Measurements from ENCODE around the gene SPATA33.
"Not testable (repeated sequence)": the region's sequence is repeated elsewhere in the genome, so short reads cannot be mapped to it uniquely, and the experiment has no call there.

Gene SPATA33

GRCh38 chr16:89697161-89697615 lies 39.6 kb downstream of the SPATA33 start:
- no peak overlapping the region for H3K4me3 ChIP-seq (ENCODE audit: low read depth, low read length)
- ChIA-PET CTCF (interaction anchor here (1.6 kb wide), 1 partner anchor 10 kb away, joined by 5 read pairs; the partner anchor contains the start of gene CDK10), POLR2A (interaction anchor here (1.0 to 2.0 kb wide), 3 partner anchors 9 to 11 kb away, joined by 3 to 7 read pairs (median 3); partner anchors contain the start of gene CDK10)
- DNase-seq (ENCODE audit: low read depth, low spot score) = no peak
- no peak for TF ChIP-seq CTCF (IDR thresholded peaks at IDR 0.05; ENCODE audit: insufficient read depth, low read length, missing control alignments)

GRCh38 chr16:89697616-89698331 lies 40.1 kb downstream of the SPATA33 start:
- H3K4me3 ChIP-seq (ENCODE audit: low read depth, low read length) = no peak overlapping the region
- ChIA-PET CTCF (interaction anchor here (1.6 to 4.1 kb wide), 2 partner anchors 11 to 96 kb away, joined by 5 to 46 read pairs; partner anchors contain the start of gene CDK10), POLR2A (interaction anchor here (1.0 to 2.0 kb wide), 3 partner anchors 8 to 11 kb away, joined by 3 to 7 read pairs (median 3); partner anchors contain the start of gene CDK10)
- no peak for DNase-seq (ENCODE audit: low read depth, low spot score)
- no peak for TF ChIP-seq CTCF (IDR thresholded peaks at IDR 0.05; ENCODE audit: insufficient read depth, low read length, missing control alignments)

GRCh38 chr16:89698717-89699116 lies 41.1 kb downstream of the SPATA33 start:
- CTCF ChIA-PET = interaction anchor here (1.6 to 4.1 kb wide), 6 partner anchors 9 to 163 kb away, joined by 5 to 60 read pairs (median 22); partner anchors contain the start of gene CDK10
- DNase-seq (ENCODE audit: low read depth, low spot score); H3K4me3 ChIP-seq (ENCODE audit: low read depth, low read length): not testable (repeated sequence)
- POLR2A ChIA-PET = interaction anchor here (2.0 kb wide), 1 partner anchor 12 kb away, joined by 7 read pairs; the partner anchor contains the start of gene CDK10

GRCh38 chr16:89699629-89700099 lies 42.0 kb downstream of the SPATA33 start:
- CTCF ChIA-PET = interaction anchor here (0.9 to 4.1 kb wide), 23 partner anchors 9 to 248 kb away, joined by 3 to 60 read pairs (median 5); partner anchors contain the start of genes CDK10, DEF8, TCF25 and VPS9D1
- H3K4me3 ChIP-seq (ENCODE audit: low read depth, low read length); DNase-seq (ENCODE audit: low read depth, low spot score): not testable (repeated sequence)
- POLR2A ChIA-PET = interaction anchor here (1.1 to 1.6 kb wide), 3 partner anchors 13 to 58 kb away, joined by 3 to 8 read pairs (median 5); partner anchors contain the start of genes CDK10 and VPS9D1

GRCh38 chr16:89700100-89700648 lies 42.5 kb downstream of the SPATA33 start:
- peak; percentile 76 for TF ChIP-seq CTCF (IDR thresholded peaks at IDR 0.05; ENCODE audit: insufficient read depth, low read length, missing control alignments)
- peak overlapping the region; percentile 83 for H3K4me3 ChIP-seq (ENCODE audit: low read depth, low read length)
- POLR2A ChIA-PET = interaction anchor here (1.1 to 1.6 kb wide), 4 partner anchors 12 to 58 kb away, joined by 3 to 8 read pairs (median 4); partner anchors contain the start of genes CDK10 and VPS9D1
- CTCF ChIA-PET = interaction anchor here (0.5 to 4.1 kb wide), 28 partner anchors 8 to 248 kb away, joined by 3 to 60 read pairs (median 4); partner anchors contain the start of genes CDK10, DEF8, TCF25 and VPS9D1
- DNase-seq (ENCODE audit: low read depth, low spot score) = peak; percentile 70

- H3K4me3 ChIP-seq (ENCODE audit: low read depth, low read length) = peak overlapping the region; percentile 83
- peak; percentile 34 for TF ChIP-seq CTCF (IDR thresholded peaks at IDR 0.05; ENCODE audit: insufficient read depth, low read length, missing control alignments)
- POLR2A ChIA-PET = interaction anchor here (1.1 to 1.6 kb wide), 4 partner anchors 12 to 59 kb away, joined by 3 to 8 read pairs (median 4); partner anchors contain the start of genes CDK10 and VPS9D1
- CTCF ChIA-PET = interaction anchor here (0.5 to 4.1 kb wide), 22 partner anchors 8 to 210 kb away, joined by 3 to 60 read pairs (median 4); partner anchors contain the start of genes CDK10, TCF25 and VPS9D1
- DNase-seq (ENCODE audit: low read depth, low spot score) = no peak
Observed at GRCh38 chr16:89700649-89701424, 43.2 kb downstream of the SPATA33 start.

Measured in AG04449 (cell line).